Activated CD4-positive, alpha-beta T cell treated with anti-CD3 and anti-CD28 coated beads, Interleukin-2, amount 50 U/mL, for 16 hours (primary cell): ENCODE data around the gene LRRC74B.
"Not testable (repeated sequence)": the region's sequence is repeated elsewhere in the genome, so short reads cannot be mapped to it uniquely, and the experiment has no call there.

ENCODE experiments used
- DNase-seq: peaks from one replicate; pipeline ENCODE4 v3.0.0-alpha.2; 2020

Gene LRRC74B

DNA sequence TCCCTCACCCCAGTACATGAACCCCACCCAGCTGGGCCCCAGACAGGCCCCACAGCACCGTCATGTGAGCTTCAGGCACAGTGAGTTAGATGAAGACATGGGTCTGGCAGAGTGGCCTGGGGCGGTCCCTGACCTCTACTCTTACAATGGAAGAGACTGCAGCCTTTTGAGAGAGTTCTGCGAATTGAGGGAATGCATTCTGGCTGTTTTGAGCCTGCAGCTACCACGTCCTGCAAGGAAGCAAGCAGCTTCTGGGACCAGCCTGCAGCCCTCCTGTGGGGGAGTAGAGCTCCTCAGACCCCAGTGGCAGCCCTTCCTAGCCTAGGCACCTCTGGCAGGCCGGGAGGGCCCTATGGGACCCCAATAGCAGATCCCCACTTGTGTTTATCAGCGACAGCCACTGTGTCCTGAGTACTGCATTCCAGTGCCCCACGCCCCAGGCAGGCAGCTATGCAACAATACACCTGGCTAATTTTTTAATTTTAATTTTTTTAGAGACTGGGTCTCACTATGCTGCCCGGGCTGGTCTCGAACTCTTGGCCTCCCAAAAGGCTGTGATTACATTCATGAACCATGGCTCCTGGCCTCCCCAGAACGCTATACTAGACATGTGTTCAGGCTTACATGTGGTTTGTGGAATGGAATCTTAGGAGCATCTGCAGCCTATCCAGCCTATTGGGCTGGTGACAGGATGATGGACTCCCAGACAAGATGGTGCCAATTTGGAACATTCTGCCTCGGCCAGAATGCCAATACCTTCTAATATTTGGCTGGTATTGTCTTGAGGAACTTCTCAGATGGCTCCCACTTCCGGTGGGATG lies 12.7 kb upstream of the LRRC74B start:
- no peak for DNase-seq

DNA sequence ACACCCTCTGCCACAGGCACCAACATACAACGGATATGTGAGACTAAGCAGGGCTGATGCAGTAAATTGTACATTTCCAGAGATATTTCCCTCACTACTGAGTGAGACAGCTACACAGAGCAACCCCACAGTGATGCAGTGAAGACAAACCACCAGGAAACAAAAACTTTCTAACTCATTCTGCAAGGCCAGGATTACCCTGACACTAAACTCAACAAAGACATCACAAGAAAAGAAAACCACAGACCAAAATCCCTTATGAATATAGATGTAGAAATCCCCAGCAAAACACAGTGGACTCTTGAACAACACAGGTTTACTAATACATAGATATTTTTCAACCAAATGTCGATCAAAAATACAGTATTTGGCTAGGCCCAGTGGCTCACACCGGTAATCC lies 11.9 kb upstream of the LRRC74B start:
- no peak for DNase-seq

DNA sequence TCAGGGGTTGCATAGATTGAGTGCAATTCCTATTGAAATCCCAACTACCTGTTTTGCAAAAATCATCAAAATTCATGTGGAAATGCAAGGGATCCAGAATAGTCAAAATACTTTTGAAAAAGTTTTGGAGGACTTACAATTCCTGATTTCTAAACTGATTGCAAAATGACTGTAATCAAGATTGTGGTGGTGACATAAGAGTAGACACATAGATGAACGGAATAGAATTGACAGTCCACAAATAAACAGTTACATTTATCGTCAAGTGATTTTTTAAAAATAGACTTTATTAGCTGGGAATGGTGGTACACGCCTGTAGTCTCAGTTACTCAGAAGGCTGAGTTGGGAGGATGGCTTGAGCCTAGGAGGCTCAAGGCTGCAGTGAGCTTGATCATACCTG lies 10.8 kb upstream of the LRRC74B start:
- no peak for DNase-seq

DNA sequence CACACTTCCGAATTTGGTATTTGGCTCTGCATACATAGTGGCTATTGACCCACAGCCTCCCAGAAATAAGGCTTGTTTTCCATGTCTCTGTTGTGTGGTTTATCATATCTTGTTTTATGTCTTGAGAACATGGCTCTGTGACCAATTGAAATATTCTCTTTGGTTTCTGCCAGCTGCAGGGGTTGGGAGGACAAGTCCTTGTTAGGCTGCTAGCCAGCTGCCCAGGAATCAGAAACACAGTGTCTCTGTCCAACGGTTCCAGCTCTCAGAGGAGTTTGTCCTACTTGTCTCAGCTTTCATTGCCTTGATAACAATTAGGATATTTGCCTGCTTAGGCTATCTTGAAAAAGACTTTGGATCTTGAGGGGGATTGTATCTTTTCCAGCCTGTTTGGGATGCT lies 7.3 kb upstream of the LRRC74B start:
- no peak for DNase-seq

DNA sequence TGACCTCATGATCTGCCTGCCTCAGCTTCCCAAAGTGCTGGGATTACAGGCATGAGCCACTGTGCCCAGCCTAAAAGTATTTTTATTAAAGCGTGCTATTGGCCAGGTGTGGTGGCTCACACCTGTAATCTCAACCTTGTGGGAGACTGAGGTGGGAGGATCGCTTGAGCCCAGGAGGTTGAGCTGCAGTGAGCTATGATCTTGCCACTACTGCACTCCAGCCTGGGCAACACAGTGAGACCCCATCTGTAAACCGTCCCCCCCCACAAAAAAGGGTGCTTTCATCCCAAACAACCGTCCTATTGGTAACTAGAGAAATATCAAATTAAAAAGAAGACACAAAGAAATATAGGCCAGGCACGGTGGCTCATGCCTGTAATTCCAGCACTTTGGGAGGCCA lies 6.6 kb upstream of the LRRC74B start:
- not testable (repeated sequence) for DNase-seq

DNA sequence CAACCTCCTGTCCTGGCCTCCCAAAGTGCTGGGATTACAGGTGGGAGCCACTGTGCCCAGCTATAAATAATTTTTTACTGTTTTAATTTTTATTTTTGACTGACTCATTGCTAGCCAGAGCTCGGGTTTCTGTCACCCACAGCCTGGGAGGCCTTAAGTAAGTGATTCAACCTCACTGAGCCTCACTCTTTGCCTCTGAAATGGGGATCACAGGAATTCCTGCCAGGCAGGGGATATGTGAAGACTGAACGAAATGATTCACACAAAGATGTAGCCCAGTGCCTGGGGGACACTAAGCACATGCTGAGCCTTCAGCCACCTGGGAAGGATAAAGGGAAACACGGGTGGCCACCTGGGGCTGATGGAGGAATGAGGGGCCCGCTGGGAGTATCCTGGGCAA lies 3.8 kb upstream of the LRRC74B start:
- no peak for DNase-seq

DNA sequence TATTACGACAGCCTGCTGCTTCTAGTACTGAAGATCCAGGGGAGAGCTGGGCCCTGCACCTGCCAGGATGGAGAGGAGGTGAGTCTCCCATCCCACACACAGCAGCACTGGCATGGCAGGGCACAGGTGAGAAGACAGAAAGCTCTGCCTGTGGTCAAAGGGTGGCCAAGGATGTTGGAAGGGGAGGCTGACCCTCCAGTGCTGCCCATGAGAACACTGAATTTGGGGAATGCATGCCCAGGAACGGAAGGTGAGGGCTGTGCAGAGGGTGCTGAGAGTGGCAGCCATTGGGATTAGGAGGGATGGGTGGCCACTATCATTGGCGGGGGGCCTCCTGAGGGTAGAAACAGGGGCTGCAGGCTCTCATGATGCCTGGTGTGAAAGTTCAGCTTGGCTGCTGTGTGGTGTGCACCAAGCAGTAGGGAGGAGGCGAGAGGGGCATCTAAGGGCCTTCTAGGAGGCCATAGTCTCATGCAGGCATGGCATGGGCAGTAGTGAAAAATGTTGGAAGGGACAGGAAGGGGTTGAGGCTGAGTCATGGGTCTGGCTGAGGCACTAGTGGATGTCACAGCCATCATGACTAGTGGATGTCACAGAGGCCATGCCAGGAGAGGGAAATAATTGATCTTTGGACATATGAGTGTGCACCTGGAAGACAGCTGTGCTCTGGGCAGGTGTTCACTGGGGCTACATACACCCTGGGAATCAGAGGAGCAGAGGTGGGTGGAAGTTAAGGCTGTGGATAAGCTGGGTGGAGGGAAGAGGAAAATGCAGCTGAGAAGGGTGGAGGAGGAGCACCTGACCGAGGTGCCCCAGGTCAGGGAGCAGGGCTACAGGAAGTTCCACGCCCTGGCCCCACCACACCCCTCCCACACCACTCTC lies 2.5 kb upstream of the LRRC74B start:
- no peak for DNase-seq

DNA sequence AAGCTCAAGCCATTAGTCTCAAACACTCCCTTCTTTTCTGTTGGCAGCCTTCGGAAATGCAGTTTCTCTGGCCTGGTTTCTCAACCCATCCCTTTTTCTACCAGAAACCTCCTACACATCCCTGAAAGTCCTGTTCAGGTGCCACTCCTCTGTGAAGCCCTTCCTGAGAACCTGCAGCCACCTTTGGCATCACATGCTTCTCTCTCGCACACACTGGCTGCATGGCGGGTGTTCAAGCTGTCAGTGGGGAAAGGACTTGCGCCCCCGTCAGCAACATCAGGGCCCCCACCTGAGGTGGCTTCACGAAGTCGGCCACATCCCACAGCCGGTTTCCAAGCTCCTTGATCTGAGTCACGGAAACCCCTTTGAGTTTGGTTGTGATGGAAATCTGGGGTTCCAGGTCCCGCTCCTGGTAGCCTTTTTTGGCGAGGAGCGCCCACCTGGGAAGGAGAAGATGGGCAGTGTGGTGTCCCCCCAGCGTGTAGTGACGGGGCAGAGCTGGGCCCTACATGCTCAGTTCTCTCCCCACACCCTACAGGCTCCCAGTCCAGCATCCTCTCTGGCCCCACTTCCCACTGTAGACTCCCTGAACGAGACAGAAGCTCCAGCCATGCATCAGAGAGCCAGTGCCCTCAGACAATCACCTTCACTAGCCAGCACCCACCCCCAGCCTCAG lies 1.7 kb upstream of the LRRC74B start:
- no peak for DNase-seq

DNA sequence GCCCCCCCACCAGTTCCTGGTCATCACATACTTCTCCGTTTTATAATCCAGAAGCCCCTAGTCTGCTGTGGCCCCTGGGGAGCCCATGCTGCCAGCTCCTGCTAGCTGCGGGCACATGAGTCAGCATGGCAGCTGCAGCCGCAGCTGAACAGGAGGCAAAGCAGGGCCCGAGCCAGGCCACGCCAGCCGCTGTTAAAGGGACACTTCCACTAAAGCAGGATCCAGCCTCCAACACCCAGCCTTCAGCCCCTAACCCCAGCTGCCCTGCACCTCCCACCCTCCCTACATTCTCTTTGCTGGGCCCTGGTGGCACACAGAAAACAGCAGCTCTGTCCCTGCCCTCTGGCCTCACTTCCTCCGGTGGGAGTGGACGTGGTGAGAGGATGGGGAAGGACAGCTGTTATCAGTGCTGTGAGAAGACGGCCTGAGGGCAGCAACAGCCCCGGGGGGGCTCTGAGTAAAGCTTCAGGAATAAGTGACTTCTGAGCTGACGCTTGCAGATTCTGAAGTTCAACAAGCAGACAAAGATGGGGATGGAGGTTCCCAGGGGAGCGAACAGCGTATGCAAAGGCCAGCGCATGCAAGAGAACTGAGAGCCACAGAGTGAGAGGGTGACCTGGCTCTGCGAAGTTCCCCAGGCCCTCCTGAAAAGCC lies 688 bp upstream of the LRRC74B start:
- DNase-seq, result no peak

DNA sequence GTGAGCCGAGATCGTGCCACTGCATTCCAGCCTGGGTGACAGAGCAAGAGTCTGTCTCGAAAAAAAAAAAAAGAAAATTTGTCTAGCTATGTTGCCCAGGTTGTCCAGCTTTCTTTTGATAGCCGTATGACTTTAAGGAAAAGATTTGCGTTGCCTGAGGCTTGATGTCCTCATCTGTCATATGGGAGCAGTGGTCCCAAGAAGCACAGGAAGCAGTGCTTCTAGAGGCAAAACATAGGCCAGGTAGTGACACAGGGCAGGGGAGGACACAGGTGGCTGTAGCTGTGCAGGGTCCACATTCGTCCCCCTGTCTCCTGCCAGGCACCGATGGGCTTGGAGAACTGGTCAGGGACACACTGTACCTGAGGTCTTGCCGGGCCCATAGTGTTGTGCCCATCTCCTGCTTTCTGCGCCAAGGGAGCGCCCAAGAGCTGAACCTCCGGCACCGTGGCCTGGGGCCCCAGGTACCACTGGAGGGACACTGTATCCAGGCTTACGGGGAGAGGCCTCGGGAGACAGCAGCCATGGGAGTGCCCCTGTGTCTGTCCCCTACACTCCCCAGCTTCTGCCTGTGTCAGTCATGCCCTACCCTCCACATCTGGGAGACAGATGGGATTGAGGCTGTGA lies 1.4 kb downstream of the LRRC74B start:
- no peak for DNase-seq

DNA sequence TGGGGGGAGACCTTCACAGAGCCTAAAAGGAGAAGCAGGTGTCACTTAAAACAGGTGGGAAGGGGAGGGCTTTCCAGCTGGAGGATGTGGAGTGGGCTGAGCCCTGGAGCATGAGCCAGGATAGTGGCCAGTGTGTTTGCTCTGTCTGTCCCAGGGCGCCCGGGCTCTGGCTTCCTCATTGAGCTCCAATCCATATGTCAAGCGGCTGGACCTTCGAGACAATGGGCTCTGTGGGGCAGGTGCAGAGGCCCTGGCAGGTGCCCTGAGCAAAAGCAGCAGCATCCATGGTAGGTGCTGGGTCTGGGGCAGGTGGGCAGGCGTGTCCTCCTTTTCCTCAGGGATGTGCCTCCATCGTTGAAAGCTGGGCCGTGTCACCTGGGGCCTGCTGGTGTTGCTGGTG lies 2.0 kb downstream of the LRRC74B start:
- no peak for DNase-seq

DNA sequence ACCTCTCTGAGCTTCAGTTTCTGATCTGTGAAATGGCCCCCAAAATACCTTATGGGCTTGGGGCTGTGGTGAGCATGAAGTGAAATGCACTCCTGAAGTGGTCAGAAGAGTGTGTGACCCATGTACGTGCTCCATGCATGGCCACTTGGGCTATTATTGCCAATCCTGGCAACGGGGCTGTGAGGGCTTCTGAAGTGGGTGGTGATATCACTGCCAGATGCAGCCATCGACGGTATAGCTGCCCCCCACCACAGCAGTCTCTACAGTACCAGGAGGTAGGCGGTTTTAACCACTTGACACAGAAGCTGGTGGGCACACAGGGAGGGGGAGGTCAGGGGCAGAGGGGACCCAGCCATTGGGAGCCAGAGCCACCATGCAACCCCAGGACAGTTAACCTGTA lies 2.7 kb downstream of the LRRC74B start:
- not testable (repeated sequence) for DNase-seq

DNA sequence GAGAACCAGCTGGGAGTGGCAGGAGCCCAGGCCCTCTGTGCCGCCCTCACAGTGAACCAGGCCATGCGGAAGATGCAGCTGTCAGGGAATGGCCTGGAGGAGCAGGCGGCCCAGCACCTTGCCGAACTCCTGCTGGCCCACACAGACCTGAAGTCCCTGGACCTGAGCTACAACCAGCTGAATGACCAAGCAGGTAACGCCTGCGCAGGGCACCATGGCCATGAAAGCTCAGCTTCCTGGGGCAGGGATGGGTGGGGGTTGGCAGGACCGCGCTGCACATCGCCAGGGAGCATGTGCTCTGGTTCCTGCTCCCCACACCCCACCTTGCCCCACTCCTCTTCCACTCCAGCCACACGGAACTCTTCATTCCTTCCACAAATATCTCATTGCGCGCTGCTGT lies 3.2 kb downstream of the LRRC74B start:
- DNase-seq, result not testable (repeated sequence)

DNA sequence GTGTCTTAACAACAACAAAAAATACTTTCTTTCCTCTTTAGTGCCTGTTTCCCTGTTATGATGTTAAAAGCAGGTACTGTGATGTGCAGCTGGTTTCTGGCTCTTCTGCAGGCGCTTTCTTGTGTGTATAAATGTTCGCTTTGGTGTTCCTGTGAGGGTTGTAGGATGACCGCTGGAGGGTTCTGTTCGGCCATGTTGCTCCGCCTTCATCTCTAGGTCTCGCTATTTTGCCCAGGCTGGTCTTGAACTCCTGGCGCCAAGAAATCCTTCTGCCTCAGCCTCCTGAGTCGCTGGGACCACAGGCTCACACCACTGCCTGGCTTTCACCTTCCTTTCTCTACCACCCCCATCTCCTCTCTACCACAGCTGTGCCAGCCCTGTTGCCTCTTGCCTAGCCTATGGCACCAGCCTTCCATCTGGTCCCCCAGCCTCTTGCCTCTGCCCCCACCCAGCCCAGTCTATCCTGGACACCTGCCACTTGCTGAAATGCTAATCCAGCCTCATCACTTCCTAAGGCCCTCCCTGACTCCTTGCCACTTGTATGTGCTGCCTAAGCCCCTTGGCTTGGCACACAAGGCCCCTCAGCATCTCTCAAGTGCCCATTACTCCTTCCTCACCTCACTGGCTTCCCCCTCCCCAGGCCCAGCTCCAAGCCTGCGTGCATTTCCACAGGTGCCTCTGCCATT lies 5.5 kb downstream of the LRRC74B start:
- no peak for DNase-seq

DNA sequence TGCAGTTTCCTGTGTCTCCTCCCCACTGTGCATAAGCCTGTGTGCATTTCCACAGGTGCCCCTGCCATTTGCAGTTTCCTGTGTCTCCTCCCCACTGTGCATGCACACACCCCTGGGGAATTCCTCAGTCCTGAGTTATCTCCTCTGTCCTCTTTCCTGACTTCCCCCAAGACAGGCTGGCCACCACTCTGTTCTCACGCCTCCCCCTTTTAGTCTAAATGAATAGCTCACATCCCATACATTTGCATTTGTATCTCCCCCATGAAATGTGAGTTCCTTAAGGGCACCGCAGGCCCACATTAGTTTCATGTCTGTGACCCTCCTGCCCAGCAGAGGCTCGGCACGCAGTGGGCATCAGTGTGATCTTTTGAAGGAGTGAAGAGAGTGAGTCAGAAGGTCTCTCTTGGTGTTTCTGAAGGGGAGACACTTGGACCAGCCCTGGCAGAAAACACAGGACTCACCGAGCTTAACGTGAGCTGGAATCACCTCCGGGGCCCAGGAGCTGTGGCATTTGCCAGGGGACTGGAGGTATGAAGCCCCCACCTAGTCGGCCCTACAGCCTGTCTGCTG lies 6.2 kb downstream of the LRRC74B start:
- DNase-seq, result no peak

DNA sequence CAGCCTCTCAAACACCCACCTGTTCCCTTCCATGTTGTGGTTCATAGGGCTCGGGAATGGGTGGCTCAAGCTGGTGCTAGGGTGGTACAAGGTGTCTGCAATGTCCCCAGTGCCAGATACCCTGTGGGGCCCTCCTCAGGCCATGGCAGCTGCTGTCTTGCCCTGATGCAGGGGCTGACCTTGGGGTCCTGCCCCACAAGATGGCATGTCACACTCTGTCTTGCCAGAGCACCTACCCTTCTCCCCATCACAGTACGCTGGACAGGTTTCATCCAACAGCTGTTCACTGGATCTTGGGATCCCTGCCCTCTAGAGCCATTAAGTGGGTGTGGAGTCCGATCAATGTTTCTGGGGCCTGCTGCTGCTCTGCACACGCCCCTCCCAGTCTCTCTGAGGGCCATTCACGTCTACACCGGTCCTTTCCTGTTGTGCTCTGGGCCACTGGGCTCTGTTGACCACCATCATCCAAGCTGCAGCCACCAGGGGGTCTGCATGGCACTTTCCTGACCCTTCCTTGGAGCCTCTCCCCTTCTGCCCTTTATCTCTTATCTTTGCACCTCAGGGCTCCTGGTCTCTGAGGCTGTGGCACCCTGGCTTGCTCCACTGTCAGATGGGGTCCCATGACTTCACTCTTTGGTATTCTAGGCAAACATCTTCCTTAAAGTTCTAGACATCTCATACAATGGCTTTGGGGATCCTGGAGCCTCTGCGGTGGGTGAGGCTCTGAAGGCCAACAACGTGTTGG lies 7.1 kb downstream of the LRRC74B start:
- DNase-seq, result no peak

DNA sequence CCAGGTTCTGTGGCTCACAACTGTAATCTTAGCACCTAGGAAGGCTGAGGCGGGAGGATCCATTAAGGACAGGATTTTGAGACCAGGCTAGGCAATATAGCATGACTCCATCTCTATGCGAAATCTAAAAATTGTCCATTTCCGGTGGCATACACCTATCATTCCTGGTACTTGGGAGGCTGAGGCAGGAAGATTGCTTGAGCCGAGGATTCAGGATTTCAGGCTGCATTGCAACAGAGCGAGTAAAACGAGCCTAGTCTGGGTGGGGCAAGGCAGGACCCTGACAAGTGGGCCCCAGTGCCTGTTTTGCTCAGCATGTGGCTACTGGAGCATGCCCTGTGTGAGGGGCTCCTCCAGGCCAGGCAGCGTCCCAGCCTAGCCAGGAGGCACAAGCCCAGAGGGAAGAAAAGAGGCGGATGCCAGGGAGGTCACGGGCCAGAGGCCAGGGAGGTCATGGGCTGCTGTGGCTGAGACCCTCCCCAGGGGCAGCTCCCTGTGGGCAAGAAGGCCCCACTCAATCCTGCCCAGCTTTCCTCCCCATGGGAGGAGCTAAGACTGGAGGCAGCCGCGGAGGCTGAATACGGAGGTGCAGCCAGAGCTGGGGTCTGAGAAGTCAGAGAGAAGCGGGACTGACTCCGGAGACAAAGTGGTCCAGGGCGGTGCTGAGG lies 8.4 kb downstream of the LRRC74B start:
- no peak for DNase-seq

DNA sequence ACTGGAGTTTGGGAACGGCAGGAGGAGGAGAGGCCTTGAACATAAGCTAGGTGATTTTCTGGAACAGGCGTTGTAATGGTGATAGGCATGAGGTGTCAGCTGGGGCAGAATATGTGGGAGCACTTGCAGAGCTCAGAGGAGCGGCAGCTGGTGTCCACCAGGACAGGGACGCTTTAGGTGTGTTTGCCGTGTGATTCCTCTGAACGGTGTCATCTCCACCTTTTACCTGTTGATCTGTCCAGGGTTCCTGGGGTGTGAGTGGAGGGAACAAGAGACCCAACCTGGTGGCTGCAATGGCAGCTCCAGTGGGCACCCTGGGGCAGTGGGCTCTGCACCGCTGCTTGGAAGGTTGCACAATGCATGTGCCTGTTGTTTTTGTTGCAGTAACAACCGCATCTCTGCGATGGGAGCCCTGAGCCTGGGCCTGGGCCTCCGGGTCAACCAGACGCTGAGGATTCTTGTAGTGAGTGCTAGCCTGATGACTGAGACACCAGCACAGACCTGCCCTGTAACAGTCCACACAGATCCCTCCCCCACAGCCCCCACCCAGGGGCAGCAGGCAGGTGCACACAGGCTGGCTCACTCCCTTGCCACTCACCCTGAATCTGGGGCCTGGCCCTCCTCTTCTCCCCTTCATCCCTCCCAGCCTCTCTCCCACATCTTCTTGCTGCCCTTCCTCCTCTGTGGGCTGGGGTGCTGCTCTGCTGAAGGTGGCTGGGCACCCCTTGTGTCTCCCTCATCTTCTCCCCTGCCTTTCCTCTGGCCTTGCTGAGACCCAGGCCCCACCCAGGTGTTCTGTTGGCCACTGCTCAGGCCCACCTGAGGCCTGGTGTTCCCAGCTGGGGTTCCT lies 9.2 kb downstream of the LRRC74B start:
- no peak for DNase-seq

DNA sequence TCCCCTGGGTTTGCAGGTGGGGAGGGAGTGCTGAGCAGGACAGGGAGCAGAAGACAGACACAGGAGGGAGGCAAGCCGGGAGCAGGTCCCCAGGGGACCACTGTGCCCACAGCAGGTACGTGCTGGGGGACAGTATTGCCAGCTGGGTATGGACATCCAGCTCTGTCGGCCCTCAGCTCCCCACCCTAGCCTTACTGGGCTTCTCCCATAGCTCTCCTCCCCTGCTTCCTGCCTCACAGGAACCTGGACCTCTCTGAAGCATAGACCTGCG lies 9.8 kb downstream of the LRRC74B start:
- no peak for DNase-seq
